ENCODE results near the gene SLC4A5. TPM values are rescaled to one million over a fixed set of nuclear protein-coding genes. Genes with fewer than 3 reads are reported as not detected.

The SLC4A5 gene
- total and polyA plus RNA-seq, 2 of the 8 experiments (the other 6 are each of a cell fraction or from before 2014, with no cell fraction given), result 0.42 to 0.52 TPM

GRCh38 chr2:74262681-74263080 lies 80.5 kb downstream of the SLC4A5 start:
- H4K91ac ChIP-seq (replicated peaks; ENCODE audit: insufficient read length, low read length), result no peak overlapping the region
- H3K4me3 ChIP-seq (ENCODE audit: extremely low read depth in 1 of 4, insufficient read depth in 2 of 4, low read depth in 3 of 4, low read length in 4 of 4), result no peak overlapping the region
- no peak overlapping the region for H2BK5ac ChIP-seq (ENCODE audit: low read depth, low read length)
- DNase-seq (ENCODE audit: low read depth in 1 of 2, low spot score in 2 of 2), result no peak
- H3K4ac ChIP-seq (replicated peaks; ENCODE audit: insufficient read length, low read depth, low read length), result no peak overlapping the region
- H2BK12ac ChIP-seq (ENCODE audit: low read depth, low read length), result no peak overlapping the region
- ChIA-PET POLR2A (ENCODE audit: partially characterized antibody) (interaction anchor here (1.2 kb wide), 1 partner anchor 38 kb away, joined by 3 read pairs; no protein-coding TSS in a partner anchor), CTCF (ENCODE audit: partially characterized antibody) (interaction anchor here (1.1 to 6.0 kb wide), 4 partner anchors 12 to 73 kb away, joined by 3 to 50 read pairs (median 6); no protein-coding TSS in a partner anchor)
- WGBS, 2 experiments (ENCODE audit: extremely low coverage in 1 of 2, insufficient coverage in 1 of 2, insufficient read length in 1 of 2, insufficient replicate concordance in 2 of 2, low coverage in 1 of 2, low lambda C conversion rate in 2 of 2, missing lambda C conversion rate in 1 of 2), result 90% methylated on average over 6 of the region's 6 CpGs; no CpG with 5 or more reads in 1 of the 2 experiments
- no peak overlapping the region for H3K23ac ChIP-seq (ENCODE audit: insufficient read length)
- H3K79me2 ChIP-seq (ENCODE audit: control insufficient read depth in 1 of 2, insufficient read depth in 2 of 2, low read length in 2 of 2), result no peaks in the 10 kb centered on the region
- no peaks in the 10 kb centered on the region for H3K79me1 ChIP-seq (ENCODE audit: low read depth, low read length)
- H4K20me1 ChIP-seq (replicated peaks in 1 of 2; ENCODE audit: control insufficient read depth in 1 of 2, insufficient read depth in 2 of 2, low read length in 2 of 2), result no peaks in the 10 kb centered on the region
- H2BK15ac ChIP-seq (ENCODE audit: low read length), result no peak overlapping the region
- no peak overlapping the region for H2AFZ ChIP-seq (ENCODE audit: low read length)
- H3K27ac ChIP-seq (ENCODE audit: low read depth, low read length), result no peak overlapping the region
- H2BK120ac ChIP-seq (replicated peaks; ENCODE audit: low read depth, low read length), result no peak overlapping the region
- no peak for FAIRE-seq
- H3K18ac ChIP-seq (ENCODE audit: extremely low read depth, low read length), result no peak overlapping the region
- no peak overlapping the region for H2AK5ac ChIP-seq (ENCODE audit: low read depth, low read length)
- no peak overlapping the region for H2BK20ac ChIP-seq (ENCODE audit: low read length)
- H4K5ac ChIP-seq (ENCODE audit: insufficient read length, low read depth, low read length), result no peak overlapping the region
- H3K23me2 ChIP-seq (ENCODE audit: low read depth, low read length), result no peaks in the 10 kb centered on the region
- peaks cover 0 to 4% (median 1%) of the 10 kb centered on the region in 4 experiments; a peak in 2 of 7 replicates for H3K4me1 ChIP-seq (replicated peaks in 1 of 4; ENCODE audit: control insufficient read depth in 3 of 4, insufficient read depth in 4 of 4, low read length in 3 of 4)
- H3K36me3 ChIP-seq (ENCODE audit: control insufficient read depth in 2 of 4, insufficient read depth in 4 of 4, low read length in 3 of 4), result no peaks in the 10 kb centered on the region
- H3K27me3 ChIP-seq (replicated peaks in 1 of 4; ENCODE audit: control insufficient read depth in 3 of 4, extremely low read depth in 1 of 4, insufficient read depth in 3 of 4, low read length in 3 of 4), result no peaks in the 10 kb centered on the region
- H3K4me2 ChIP-seq (ENCODE audit: insufficient read depth in 1 of 2, low read depth in 2 of 2, low read length in 2 of 2), result no peak overlapping the region
- no peak overlapping the region for H4K8ac ChIP-seq (ENCODE audit: extremely low read depth, insufficient read depth, low read length)
- H3K9ac ChIP-seq (replicated peaks in 1 of 4; ENCODE audit: extremely low read depth in 1 of 4, low read depth in 3 of 4, low read length in 3 of 4), result no peak overlapping the region
- no peak overlapping the region for H3K56ac ChIP-seq (replicated peaks; ENCODE audit: insufficient read length, low read depth, low read length)
- H3K9me3 ChIP-seq (ENCODE audit: insufficient read depth in 2 of 2, low read depth in 1 of 2, low read length in 1 of 2), result no peaks in the 10 kb centered on the region
- H3K14ac ChIP-seq (ENCODE audit: insufficient read length), result no peak overlapping the region
- TF ChIP-seq YY1 (IDR thresholded peaks at IDR 0.05; ENCODE audit: low read depth, low read length) (no peak), CHD2 (IDR thresholded peaks at IDR 0.05; ENCODE audit: low read length) (no peak), SIN3A (conservative IDR thresholded peaks at IDR 0.05 in 1 of 2, IDR thresholded peaks at IDR 0.05 in 1 of 2; ENCODE audit: low read depth in 1 of 2, low read length in 2 of 2) (no peak), TAF7 (optimal IDR thresholded peaks at IDR 0.05; ENCODE audit: borderline replicate concordance, low read depth, low read length) (no peak), NANOG (IDR thresholded peaks at IDR 0.05; ENCODE audit: insufficient read depth, low read depth, low read length, poor library complexity, severe bottlenecking) (no peak), ATF2 (IDR thresholded peaks at IDR 0.05; ENCODE audit: low read length) (no peak), RNF2 (IDR thresholded peaks at IDR 0.05; ENCODE audit: borderline replicate concordance, low read depth, low read length, missing control alignments, poor library complexity, severe bottlenecking) (no peak), JUND (IDR thresholded peaks at IDR 0.05; ENCODE audit: low read length) (no peak), HDAC6 (IDR thresholded peaks at IDR 0.05; ENCODE audit: low read depth, low read length) (no peak), RFX5 (IDR thresholded peaks at IDR 0.05; ENCODE audit: borderline replicate concordance, low read depth, low read length) (no peak), EP300 (IDR thresholded peaks at IDR 0.05; ENCODE audit: borderline replicate concordance in 1 of 2, low read depth in 2 of 2, low read length in 2 of 2) (no peak), TCF12 (IDR thresholded peaks at IDR 0.05; ENCODE audit: low read depth, low read length) (no peak)

All from H1 (cell line).